Activated T-cell treated with anti-CD3 and anti-CD28 coated beads, Interleukin-2, amount 50 U/mL, for 1 hour (primary cell): ENCODE data around the gene IL1RAPL1.
"Not testable (repeated sequence)": the region's sequence is repeated elsewhere in the genome, so short reads cannot be mapped to it uniquely, and the experiment has no call there.

Experiments used
- DNase-seq: peaks from one replicate; pipeline ENCODE4 v3.0.0-alpha.2; 2020

The IL1RAPL1 gene

DNA sequence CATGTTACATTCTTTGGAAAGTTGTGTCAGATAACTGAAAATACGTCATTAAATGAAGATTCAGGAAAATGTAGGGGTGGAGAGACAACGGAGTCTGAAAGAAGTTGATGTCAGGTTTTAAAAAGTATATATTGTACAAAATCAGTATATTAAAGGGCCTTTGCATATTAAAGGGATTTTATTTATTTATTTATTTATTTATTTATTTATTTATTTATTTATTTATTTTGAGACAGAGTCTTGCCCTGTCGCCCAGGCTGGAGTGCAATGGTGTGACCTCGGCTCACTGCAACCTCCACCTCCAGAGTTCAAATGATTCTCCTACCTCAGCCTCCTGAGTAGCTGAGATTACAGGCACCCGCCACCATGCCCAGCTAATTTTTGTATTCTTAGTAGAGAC lies 213.4 kb downstream of the IL1RAPL1 start:
- DNase-seq = not testable (repeated sequence)

DNA sequence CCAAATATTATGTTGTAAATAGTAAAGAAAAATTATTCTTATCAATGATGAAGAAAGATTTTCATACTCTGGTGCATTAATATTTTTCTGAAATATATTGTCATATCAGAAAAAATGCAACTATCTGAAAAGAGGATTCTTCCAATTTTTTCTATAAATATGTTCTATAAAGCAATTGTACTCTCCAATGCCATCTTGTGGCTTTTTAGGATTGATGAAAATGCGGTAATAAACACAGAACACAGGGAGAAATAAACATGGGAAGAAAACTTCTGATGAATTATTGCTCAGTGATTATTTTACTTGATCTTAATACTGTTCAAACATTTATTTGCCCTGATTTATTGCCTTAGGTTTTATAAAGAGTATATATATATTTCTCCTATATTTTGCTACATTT lies 215.4 kb downstream of the IL1RAPL1 start:
- DNase-seq = no peak

DNA sequence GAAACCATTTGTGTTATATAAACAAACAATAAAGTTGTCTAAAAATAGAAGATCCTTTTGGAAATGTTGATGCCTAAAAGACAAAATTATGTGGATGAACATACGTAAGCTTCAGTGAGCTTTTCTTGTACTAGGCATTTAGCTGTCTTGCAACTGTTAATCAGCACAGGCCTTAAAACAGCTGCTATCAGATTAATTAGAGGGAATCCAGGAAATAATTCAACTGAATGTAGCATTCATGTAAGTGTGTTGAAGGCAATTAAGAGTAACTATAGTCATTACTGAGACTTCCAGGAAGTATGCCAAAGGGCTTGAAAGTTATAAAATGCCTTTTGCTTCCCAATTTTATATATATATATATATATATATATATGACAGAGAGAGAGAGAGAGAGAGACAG lies 248.7 kb downstream of the IL1RAPL1 start:
- no peak for DNase-seq

DNA sequence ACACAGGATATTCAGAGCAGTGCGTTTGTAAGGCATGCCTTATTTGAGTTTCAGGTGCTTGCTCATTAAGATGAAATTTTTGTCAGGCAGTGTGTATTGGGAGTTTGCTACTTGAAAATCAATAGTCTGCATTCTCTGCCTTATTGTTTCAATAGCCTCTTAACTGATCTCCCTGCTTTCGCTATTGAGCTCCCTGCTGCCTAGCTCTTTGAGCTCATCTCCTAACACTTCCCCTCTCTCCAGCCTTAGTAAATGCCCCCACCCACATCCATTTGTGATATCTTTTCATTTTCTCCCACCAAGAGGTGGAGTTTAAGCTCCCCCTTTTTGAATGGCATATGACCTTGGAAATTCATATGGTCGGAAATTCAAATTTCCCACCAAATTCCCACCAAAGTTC lies 256.6 kb downstream of the IL1RAPL1 start:
- DNase-seq = no peak

DNA sequence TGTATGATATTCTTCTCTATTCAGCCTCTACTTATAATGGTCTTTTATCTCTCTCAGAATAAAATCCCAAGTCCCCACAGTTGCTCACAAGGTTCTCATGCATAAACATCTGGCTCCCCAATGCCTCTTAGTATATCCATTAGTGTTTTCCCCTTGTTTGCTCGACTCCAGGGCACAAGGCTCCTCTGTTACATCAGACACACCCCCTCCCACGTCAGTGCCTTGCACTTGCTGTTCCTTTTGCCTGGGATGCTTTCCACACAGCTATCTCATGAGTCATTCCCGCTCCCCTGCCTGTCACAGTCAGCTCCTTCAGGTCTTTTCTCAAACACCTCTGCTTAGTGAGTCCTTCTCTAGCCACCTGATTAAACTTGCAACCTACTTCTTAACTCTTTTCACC lies 260.2 kb downstream of the IL1RAPL1 start:
- DNase-seq = no peak

DNA sequence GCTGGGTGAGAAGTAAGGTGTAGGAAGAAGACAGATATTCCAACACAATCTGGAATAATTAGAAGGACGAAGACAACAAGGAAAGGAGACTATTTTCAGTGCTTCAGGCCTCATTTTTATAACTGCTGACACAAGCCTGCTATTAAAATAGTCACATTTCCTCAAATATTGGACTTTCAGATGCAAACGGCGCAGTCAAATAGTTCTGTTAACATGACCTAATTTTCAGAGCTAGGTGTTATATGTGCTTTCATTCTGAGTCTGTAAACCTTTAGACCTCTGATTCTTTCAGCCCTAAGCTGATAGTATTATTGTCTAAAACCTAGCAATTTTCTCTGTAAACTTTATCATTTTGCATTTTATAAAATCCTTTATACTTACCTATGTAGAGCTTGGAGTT lies 261.5 kb downstream of the IL1RAPL1 start:
- DNase-seq = no peak

DNA sequence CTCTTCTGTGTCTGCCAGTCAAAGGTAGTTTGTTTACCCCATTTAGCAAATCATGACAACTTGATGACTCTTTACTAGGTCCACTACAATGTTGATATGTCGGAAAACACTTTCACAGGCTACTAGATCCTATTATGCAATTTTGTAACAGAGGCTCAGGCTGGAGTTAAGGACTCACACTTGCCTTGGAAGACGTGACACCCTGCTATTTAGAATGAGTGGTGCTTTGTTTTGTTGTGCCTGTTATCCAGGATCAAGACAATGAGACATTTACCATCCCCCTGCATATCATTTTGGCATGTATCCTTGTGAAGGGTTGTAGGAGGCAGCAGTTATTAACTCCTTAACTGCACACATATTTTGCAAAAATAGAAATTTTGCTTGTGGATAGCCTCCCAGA lies 263.7 kb downstream of the IL1RAPL1 start:
- DNase-seq = no peak

DNA sequence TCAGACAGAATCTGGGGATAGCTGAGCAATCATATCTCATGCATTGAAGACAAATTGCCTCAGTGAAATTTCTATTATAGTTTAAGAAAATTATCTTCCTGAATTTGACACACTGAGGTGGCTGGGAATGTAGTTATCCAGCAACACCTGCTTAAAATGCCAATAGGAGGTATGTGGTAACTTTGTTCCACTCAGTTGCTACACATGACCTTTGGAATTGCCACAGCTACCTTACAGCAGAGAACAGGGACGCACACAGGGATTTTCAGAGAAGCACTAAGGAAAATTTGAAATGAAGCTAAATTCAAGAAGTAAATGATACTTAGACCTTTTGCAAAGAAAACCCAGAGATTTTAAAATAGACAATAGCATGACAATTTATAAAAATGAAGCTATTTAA lies 264.6 kb downstream of the IL1RAPL1 start:
- no peak for DNase-seq

DNA sequence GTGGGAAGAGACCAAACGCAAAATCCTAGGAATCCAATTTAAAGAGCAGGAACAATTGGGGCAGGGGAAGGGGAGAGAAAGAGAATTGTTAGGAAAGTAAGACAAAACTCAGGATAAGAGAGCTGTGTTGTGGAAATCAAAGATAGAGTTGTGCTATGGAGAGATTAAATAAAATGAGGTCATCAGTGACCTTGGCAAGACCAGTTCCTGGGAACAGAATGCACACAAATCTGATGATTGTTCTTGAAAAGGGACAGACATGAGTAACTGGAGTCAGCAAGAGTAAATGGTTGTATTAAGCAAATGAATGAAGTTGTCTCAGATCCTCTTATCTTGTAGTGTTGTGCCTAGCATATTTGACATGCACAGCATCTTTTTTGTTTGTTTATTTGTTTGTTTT lies 267.4 kb downstream of the IL1RAPL1 start:
- no peak for DNase-seq

DNA sequence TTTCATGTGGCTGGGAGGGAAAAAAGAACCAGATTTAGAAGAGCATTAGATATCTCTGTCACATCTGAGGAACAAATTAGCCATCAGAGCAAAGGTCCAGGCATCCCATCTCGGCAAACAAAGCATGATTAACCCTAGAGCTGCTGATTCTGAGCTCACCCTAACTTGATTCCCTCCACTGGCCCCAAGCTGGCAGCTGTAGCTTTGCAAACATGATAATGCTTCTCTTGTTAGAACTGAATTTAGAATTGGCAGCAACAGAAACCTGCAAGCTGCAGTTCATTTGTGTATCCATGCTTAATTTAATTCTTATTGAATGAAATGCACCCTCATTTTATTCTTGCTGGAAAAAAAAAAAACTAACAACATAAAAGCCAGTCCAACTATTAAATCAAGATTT lies 289.2 kb downstream of the IL1RAPL1 start:
- DNase-seq = no peak

DNA sequence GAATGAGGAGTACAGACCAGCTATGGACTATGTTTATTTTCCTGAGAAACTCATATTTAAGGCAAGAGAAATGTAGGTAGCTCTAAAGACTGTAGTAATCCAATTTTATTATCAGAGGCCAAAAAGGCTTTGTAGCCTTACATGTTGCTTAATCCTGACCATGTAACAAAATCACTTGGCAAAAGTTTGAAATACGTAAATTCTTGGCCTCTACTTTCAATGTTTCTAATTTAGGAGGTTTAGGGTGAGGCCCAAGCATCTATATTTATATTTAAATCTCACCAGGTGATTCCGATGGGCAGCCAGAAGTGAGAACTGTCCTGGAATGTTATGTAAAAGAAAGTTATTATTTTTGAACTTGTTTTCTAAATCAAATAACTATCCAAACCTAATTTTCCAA lies 289.7 kb downstream of the IL1RAPL1 start:
- no peak for DNase-seq

DNA sequence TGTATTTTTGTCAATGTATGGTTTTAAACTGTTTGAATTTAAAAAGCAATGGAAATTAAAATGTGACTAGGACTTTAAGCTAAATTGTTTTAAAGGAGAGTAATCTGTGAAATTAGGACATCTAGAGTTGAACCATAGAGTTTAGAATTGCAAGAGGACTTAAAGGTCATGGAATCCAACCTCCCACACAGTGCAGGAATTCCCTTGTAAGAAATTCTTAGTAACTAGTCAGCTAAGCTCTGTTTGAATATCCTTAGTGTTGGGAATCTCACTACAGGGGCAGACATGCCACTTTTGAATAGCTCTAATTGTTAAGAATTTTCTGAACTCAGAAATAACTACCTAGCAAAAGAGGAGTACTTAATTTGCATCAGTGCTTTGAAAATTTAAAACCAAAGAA lies 292.9 kb downstream of the IL1RAPL1 start:
- no peak for DNase-seq

DNA sequence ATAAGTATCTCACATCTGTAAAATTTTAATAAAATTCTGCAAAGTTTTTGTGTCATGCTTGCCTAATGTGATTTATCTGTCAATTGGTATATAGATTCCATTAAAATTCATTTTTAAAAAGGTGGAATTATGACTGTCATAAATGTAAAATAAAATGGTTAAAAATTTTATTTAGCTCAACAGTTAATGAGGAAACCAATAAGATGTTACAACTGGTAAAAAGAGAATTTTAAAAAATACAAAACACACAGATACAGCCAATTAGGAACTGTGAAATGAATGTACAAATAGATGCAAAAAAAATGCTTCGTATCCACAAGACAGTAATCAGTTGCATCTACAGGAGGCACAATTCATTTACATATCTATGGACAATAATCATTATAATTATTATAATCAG lies 297.6 kb downstream of the IL1RAPL1 start:
- no peak for DNase-seq

DNA sequence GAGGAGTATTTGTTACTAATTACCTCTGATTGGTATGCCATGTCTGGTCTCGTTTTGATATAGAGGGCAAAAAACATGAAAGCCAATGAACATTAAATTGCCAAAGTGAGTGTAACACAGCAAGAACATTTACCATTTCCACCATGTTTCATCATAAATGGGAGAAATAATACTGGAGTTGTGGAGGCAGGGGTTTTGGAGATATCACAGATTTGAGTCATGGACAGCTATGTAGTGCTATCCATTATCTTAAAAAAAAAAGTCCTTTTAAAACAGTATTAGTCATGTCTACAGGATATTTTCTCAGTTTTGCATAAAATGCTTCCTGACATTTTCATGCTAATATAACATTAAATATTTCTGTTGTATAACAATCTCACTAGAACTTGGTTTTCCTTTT lies 301.2 kb downstream of the IL1RAPL1 start:
- no peak for DNase-seq

DNA sequence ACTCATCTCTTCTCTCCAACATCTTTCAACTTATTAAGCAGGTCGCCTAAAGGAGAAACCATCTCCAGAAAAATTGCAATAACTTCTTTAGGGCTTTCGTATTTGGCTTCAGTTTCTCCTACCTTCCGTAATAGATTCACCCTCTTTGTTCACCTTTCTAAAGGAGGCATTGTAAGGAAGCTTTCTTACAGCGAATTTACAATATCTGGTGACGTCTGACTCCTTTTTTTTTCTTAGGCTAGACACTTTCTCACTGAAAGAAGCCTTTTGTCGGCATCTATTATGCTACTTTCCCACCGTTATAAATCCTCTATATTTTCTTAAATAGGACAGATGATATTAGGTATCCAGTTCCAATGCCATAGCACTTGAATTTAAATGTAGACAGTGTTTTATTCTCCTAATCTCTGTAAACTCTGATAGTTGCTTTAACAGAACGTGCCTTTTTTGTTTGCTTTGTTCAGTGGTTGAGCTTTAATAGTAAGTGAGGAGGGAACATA lies 302.4 kb downstream of the IL1RAPL1 start:
- DNase-seq = no peak

DNA sequence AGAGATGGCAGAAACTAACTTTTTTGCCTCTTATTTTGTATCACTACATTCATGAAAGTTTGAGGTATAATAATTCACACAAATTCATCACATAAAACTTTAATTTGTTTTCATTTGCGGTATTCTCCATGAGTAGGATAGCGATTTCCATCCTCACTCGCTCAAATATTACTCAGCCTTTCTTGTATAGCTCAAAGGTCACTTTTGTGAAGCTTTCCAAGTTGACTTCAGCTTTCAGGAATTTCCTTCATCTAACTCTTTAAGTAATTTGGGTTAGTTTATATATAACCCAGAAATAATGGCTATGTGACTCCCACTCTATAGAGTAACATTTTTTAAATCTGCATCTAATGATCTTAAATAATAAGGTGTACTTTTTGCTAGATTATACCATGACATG lies 314.4 kb downstream of the IL1RAPL1 start:
- no peak for DNase-seq

DNA sequence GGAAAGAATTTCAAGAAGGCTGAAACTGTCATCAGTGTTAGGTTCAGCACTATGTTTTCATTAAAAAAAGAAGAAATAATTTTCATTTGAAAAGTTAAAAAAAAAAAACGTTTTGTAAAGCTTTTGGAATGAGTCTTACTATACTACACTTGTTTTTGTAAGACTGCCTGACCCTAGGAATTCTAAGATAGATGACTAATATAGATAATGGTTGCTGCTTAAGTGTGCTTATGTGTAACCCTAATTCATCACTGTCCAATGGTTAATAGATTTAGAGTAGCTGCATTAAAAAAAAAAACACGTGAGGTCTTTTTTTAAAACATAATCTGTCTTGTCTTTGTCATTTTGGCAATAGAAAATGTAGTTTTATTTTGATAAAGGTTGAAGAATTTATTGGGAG lies 323.2 kb downstream of the IL1RAPL1 start:
- DNase-seq = no peak

DNA sequence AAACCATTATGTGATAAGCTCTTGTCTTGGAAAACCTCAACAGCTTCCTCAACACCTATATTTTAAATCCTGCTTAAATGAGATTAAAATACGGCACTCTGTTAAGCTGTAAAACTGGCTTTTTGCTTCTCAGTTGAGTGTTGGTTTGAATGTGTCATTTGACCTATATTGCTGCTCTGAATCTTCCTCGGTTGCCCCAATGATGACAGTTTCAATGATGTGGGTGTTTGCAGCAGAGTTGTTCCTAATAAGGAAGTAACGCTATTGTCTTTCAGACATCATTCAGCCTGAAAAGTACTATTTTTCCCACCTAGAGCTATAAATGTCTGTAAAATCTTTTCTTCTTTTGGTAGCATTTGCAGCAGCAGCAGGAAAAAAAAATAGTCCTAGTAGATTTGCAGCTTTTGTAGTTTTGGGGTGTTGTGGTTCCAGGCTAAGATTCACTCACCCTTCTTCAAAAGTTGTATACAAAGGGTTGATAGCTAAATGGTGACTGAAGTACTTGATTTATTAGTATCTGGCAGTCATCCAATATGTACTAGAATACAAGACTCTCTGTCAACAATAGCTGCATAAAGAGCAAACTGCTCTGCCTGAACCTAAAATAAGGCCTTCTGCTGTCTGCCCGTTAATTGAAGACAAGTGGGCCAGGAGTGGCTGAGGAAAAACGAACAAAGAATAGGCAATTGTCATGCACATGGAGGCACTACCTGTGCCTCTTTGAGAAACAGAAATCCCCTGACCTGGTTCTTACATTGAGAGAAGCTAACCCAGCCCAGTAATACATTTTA lies 333.1 kb downstream of the IL1RAPL1 start:
- DNase-seq = no peak

DNA sequence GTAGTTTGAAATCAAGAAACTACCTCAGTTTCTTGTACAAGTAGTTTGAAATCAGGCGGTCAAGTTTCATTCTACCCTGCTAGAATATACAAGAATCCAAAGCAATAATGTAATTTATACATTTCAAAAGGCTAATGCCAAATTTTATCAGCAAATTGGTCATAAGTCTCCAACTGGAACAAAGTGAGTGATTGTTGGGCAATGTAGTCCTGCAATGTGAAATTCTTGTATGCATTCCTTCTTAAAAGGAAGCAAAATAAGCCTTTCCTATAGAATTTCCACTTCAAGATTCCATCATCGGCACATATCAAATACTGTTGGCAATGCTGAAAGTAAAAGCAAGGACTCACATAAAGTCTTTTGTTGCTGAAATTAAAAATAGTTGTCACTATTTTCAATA lies 334.9 kb downstream of the IL1RAPL1 start:
- no peak for DNase-seq

DNA sequence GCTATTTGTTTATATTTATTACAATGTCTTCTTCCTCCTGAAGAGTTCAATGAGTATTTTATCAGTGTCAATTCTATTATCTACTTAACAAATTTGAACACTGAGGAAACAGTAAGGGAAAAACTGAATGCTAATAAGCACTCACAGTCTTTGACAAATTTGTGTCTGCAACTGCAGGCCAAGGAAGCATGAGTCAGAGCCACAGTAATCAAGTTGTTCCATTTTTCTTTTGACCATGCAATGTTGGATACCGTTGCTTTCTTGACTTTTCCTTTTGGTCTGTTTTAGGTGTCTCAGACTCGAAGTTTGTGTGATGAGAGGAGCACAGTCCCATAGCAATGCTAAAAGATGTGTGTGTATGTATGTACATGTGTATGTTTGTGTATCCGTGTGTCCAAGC lies 359.6 kb downstream of the IL1RAPL1 start:
- no peak for DNase-seq

DNA sequence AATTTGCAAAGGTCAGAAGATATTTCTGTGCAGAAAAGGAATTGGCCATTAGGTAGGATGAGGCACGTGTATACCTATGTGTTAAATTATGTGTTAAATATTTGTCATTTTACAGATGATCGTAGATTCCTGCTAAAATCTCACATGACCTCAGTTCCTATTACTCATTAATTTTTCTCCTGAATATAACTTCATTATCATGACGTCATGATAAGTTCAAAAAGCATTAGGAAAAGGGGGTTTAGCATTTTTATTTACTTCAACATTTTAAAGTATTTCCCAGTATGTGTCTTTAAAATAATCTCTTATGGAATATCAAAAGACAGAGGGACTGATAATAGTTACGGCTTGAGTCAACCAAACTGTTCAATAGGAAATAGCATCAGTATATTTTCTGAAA lies 372.8 kb downstream of the IL1RAPL1 start:
- DNase-seq = no peak

DNA sequence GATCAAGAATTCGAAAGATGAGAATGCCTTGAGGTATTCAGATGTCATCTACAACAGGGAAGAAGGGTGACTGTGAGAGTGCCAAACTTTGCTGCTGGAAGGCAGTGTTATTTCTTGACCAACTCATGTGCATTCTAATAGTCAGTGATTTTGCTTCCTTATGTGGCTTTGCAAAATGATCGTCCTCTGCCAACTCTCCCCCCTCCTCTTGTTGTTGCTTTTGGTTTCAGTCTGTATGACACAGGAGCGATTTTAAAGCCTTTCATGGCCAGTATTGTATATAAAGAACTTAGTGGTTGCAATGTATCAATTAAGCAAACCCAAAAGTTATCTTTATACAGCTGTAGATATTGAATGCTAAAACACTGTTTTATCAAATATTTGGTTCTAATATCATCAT lies 379.1 kb downstream of the IL1RAPL1 start:
- no peak for DNase-seq

DNA sequence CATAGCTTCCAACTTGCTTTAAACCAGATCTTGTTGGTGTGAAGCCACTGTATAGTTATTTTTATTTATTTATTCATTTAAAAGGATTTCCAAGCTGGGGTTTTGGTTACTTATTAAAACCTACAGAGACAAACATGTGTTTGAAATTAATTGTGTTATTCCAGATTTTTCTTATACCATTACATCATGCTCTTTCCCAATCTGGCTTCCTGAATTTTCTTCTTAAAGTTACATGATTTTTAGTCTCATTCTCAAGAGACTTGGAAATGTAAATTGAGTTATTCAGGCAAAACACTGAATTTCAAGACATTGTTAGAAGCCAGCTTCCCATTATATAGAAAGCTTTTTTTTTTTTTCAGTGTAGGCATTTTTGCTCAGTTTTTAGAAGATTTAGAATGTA lies 381.9 kb downstream of the IL1RAPL1 start:
- no peak for DNase-seq

DNA sequence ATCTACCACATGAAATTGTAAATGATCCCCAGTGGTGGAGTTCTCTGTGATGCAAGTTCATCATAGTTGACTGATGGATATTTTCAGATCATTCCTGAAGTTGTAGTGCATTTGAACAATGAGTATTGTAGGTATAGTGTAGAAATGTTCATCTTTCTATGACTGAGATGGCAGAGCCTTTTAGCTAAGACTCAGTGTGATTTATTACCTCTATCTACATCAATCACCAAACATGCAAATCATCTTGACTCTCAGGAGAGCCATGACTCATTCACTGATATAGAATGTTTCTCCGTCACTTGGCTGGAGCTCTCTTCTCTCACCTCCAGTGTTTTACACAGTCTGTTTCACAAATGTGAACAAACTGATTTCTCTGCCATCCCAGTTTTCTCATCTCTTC lies 392.6 kb downstream of the IL1RAPL1 start:
- DNase-seq = no peak

DNA sequence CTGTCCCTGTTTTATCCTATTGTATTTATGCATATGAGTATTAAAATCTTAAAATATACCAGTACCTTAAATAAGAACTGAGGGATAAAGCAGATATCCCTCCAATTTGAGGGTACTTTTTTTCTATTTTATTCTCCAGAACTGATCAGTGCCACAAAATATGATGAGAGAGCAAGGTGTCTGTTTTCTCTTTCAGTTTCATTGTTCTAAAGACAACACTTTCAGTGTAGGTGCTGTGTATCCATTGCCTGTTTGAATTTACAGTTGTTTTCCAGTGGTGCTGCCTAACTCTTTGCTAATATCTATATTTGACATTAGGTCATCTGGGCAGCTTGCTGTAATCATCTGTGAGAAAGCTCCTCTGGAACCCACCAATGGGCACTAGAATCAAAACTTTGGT lies 394.7 kb downstream of the IL1RAPL1 start:
- no peak for DNase-seq
